ENCODE data around the gene QDPR. TPM values are rescaled to one million over a fixed set of nuclear protein-coding genes. Genes with fewer than 3 reads are reported as not detected.

The QDPR gene
- total and polyA plus RNA-seq, 9 of the 15 experiments (the other 6 are each of a cell fraction or from before 2014, with no cell fraction given) = 5.7 to 29.7 (median 17.2) TPM

DNA sequence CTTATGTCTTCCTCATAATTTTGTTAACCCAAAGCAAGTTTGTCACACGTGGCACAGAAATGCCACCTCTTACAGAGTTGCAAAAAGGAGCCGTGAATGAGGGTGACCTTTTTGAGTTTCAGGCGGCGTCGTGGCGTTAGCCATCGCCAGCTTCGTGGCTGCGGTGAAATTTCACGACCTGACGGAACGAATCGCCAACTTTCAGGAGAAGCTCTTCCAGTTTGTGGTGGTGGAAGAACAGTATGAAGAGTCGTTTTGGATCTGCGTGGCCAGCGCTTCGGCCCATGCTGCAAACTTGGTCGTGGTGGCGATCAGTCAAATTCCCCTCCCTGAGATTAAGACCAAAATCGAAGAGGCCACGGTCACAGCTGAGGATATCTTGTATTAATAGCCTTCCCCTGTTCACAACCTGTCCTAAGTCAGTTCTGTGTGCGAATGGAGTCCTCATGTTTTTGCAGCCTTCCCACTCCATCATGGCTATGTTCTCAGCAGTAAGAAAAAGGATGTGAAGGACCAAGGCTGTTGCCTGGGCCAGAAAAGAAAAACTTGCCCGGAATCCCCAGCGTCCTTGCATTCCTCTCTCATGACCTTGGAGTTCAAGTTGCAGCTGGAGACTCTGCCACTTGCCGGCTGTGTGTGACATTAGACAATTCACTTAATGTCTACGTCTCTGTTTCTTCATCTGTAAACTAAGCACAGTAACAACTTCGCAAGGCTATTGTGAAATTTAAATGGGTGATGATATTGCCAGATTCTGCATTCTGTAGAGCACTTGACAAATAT lies 15.0 kb upstream of the QDPR start:
- no TSS peak for BruUV-seq (replicated peaks)
- no peaks in the 10 kb centered on the region for H4K20me1 ChIP-seq (replicated peaks; ENCODE audit: control insufficient read depth, insufficient read depth, low read length)
- peak overlapping the region in 1 of 2 experiments; percentile 61; a peak in 1 of 4 replicates for H3K9ac ChIP-seq (ENCODE audit: insufficient read depth in 1 of 2, low read depth in 2 of 2, low read length in 2 of 2)
- DNase-seq (ENCODE audit: extremely low read depth in 1 of 4, low spot score in 3 of 4) (no peak), FAIRE-seq (peak; percentile 51), ATAC-seq (no peak; the same call in 1 of the 3 replicates)
- H3K36me3 ChIP-seq (ENCODE audit: control insufficient read depth, insufficient read depth, low read length) = no peaks in the 10 kb centered on the region
- H3K4me1 ChIP-seq (replicated peaks in 1 of 2; ENCODE audit: control insufficient read depth in 2 of 2, insufficient read depth in 2 of 2, low read length in 2 of 2) = peaks cover 0 to 4% of the 10 kb centered on the region in 2 experiments; a peak in 1 of 5 replicates
- in situ Hi-C loops (cut with MboI) = loop anchor here (25.0 kb wide), 1 partner anchor 1060 kb away; no protein-coding TSS in a partner anchor
- TF ChIP-seq ESRRA (IDR thresholded peaks at IDR 0.05; ENCODE audit: borderline replicate concordance, low read depth) (peak; percentile 44; the same call in 1 of the 2 replicates), ZNF316 (IDR thresholded peaks at IDR 0.05) (no peak), CEBPB (tag; IDR thresholded peaks at IDR 0.05) (0 out of 2 replicates have a peak, but pooled peaks have one; percentile 12)
- H3K4me2 ChIP-seq (ENCODE audit: insufficient read depth, low read length) = peak overlapping the region; percentile 27; the same call in 1 of the 2 replicates
- ChIA-PET POLR2A (interaction anchor here (0.9 kb wide), 1 partner anchor 16 kb away, joined by 4 read pairs; no protein-coding TSS in a partner anchor), CTCF (ENCODE audit: low intra/inter-chr PET ratio) (no interaction called here)
- H3K4me3 ChIP-seq = no peak overlapping the region
- no peaks in the 10 kb centered on the region for H3K79me2 ChIP-seq (ENCODE audit: control insufficient read depth, insufficient read depth, low read length)
- no peaks in the 10 kb centered on the region for H3K9me1 ChIP-seq (ENCODE audit: control insufficient read depth, insufficient read depth, low read length)
- H3K9me3 ChIP-seq (replicated peaks; ENCODE audit: control insufficient read depth, insufficient read depth, low read depth, low read length) = no peaks in the 10 kb centered on the region
- H3K27me3 ChIP-seq (ENCODE audit: control insufficient read depth in 2 of 2, insufficient read depth in 2 of 2, low read length in 2 of 2) = peaks cover 19 to 37% of the 10 kb centered on the region in 2 experiments
- WGBS (ENCODE audit: insufficient coverage, low coverage, missing lambda C conversion rate) = 6% methylated on average over 27 of the region's 27 CpGs
- peak overlapping the region; percentile 38; the same call in 1 of the 2 replicates for H2AFZ ChIP-seq (ENCODE audit: low read depth, low read length)
- intact Hi-C loops (cut with micrococcal nuclease) = no loop called here
- no peak overlapping the region for H3K27ac ChIP-seq (ENCODE audit: extremely low read depth, low read depth, low read length)

DNA sequence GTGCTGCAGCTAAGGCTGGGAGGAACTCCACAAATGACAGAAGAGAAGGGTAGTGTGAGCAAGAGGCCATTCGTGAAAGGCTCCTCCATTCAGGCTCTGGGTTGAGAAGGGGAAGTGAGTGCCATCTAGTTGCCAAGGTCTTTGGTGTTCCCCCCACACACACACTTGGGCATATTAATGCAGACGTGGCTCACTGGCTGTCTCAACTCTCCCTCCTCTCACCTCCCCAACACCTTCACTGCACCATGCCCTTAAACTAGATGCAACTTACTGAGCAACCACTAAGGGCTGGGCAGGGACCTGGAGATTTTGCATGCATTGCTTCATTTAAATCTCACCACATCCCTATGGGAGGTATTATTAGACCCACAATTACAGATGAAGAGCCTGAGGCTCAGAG lies 11.8 kb upstream of the QDPR start:
- in situ Hi-C loops (cut with MboI) (no loop called here), intact Hi-C loops (cut with micrococcal nuclease) (no loop called here)
- ChIA-PET POLR2A (interaction anchor here (0.8 to 1.1 kb wide), 2 partner anchors 22 to 91 kb away, joined by 3 read pairs; partner anchors contain the start of gene MED28), CTCF (ENCODE audit: low intra/inter-chr PET ratio) (no interaction called here)
- Histone ChIP-seq H4K20me1 (replicated peaks; ENCODE audit: control insufficient read depth, insufficient read depth, low read length) (no peaks in the 10 kb centered on the region), H3K4me2 (ENCODE audit: insufficient read depth, low read length) (no peak overlapping the region), H3K27ac (ENCODE audit: extremely low read depth, low read depth, low read length) (no peak overlapping the region), H3K79me2 (ENCODE audit: control insufficient read depth, insufficient read depth, low read length) (no peaks in the 10 kb centered on the region), H3K9me1 (ENCODE audit: control insufficient read depth, insufficient read depth, low read length) (no peaks in the 10 kb centered on the region), H3K9ac (ENCODE audit: insufficient read depth in 1 of 2, low read depth in 2 of 2, low read length in 2 of 2) (no peak overlapping the region), H3K27me3 (ENCODE audit: control insufficient read depth in 2 of 2, insufficient read depth in 2 of 2, low read length in 2 of 2) (peaks cover 21 to 37% of the 10 kb centered on the region in 2 experiments), H3K4me3 (no peak overlapping the region), H2AFZ (ENCODE audit: low read depth, low read length) (no peak overlapping the region), H3K36me3 (ENCODE audit: control insufficient read depth, insufficient read depth, low read length) (no peaks in the 10 kb centered on the region), H3K4me1 (replicated peaks in 1 of 2; ENCODE audit: control insufficient read depth in 2 of 2, insufficient read depth in 2 of 2, low read length in 2 of 2) (peaks cover 0 to 4% of the 10 kb centered on the region in 2 experiments; a peak in 1 of 5 replicates), H3K9me3 (replicated peaks; ENCODE audit: control insufficient read depth, insufficient read depth, low read depth, low read length) (no peaks in the 10 kb centered on the region)
- no peak for DNase-seq (ENCODE audit: extremely low read depth in 1 of 4, low spot score in 3 of 4)
- 0% methylated on average over 2 of the region's 2 CpGs for WGBS (ENCODE audit: insufficient coverage, low coverage, missing lambda C conversion rate)
- no peak for FAIRE-seq
- no peak for ATAC-seq
- BruUV-seq (replicated peaks) = no TSS peak
- TF ChIP-seq ZNF644 (tag; IDR thresholded peaks at IDR 0.05; ENCODE audit: low read depth) = no peak
- TF ChIP-seq, protein P1, sequence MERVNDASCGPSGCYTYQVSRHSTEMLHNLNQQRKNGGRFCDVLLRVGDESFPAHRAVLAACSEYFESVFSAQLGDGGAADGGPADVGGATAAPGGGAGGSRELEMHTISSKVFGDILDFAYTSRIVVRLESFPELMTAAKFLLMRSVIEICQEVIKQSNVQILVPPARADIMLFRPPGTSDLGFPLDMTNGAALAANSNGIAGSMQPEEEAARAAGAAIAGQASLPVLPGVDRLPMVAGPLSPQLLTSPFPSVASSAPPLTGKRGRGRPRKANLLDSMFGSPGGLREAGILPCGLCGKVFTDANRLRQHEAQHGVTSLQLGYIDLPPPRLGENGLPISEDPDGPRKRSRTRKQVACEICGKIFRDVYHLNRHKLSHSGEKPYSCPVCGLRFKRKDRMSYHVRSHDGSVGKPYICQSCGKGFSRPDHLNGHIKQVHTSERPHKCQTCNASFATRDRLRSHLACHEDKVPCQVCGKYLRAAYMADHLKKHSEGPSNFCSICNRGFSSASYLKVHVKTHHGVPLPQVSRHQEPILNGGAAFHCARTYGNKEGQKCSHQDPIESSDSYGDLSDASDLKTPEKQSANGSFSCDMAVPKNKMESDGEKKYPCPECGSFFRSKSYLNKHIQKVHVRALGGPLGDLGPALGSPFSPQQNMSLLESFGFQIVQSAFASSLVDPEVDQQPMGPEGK (CRISPR knock-in tag; IDR thresholded peaks at IDR 0.05; ENCODE audit: borderline replicate concordance) = no peak
- TF ChIP-seq, protein P2, sequence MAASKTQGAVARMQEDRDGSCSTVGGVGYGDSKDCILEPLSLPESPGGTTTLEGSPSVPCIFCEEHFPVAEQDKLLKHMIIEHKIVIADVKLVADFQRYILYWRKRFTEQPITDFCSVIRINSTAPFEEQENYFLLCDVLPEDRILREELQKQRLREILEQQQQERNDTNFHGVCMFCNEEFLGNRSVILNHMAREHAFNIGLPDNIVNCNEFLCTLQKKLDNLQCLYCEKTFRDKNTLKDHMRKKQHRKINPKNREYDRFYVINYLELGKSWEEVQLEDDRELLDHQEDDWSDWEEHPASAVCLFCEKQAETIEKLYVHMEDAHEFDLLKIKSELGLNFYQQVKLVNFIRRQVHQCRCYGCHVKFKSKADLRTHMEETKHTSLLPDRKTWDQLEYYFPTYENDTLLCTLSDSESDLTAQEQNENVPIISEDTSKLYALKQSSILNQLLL (CRISPR knock-in tag; IDR thresholded peaks at IDR 0.05; ENCODE audit: borderline replicate concordance) = no peak
- TF ChIP-seq TEAD2 (tag; IDR thresholded peaks at IDR 0.05) = no peak
- no peak for TF ChIP-seq FOXM1 (IDR thresholded peaks at IDR 0.05; ENCODE audit: low read depth)
- TF ChIP-seq FOXM1 (CRISPR knock-in tag; IDR thresholded peaks at IDR 0.05; ENCODE audit: low read depth) = no peak
- TF ChIP-seq HDAC6 (IDR thresholded peaks at IDR 0.05; ENCODE audit: low read depth, low read length) = no peak
- no peak for TF ChIP-seq MCM5 (IDR thresholded peaks at IDR 0.05; ENCODE audit: low read depth)

Data from K562 (cell line).